ENCODE measurements around the gene BEST3.

BEST3 gene

GRCh38 chr12:69662764-69663163, 36.3 kb downstream of the BEST3 start:
- Histone ChIP-seq H3K4me3 (ENCODE audit: low read length) (no peak overlapping the region), H3K4me1 (ENCODE audit: control insufficient read depth, insufficient read depth, low read length) (peaks cover 4% of the 10 kb centered on the region)
- DNase-seq (ENCODE audit: low read depth) = no peak

GRCh38 chr12:69661386-69661785, 37.7 kb downstream of the BEST3 start:
- Histone ChIP-seq H3K36me3 (ENCODE audit: control insufficient read depth, insufficient read depth, low read length, severe bottlenecking) (no peaks in the 10 kb centered on the region), H3K9me3 (ENCODE audit: control insufficient read depth, low read length) (no peaks in the 10 kb centered on the region), H3K27me3 (replicated peaks; ENCODE audit: control insufficient read depth, insufficient read depth, low read length) (no peaks in the 10 kb centered on the region), H3K9ac (ENCODE audit: low read length) (no peak overlapping the region), H3K4me3 (ENCODE audit: low read length) (no peak overlapping the region), H3K4me1 (ENCODE audit: control insufficient read depth, insufficient read depth, low read length) (peaks cover 9% of the 10 kb centered on the region)
- no peak for DNase-seq (ENCODE audit: low read depth)

More at GRCh38 chr12:69662764-69663163, 36.3 kb downstream of the BEST3 start:
- no peaks in the 10 kb centered on the region for H3K9me3 ChIP-seq (ENCODE audit: control insufficient read depth, low read length)
- H3K36me3 ChIP-seq (ENCODE audit: control insufficient read depth, insufficient read depth, low read length, severe bottlenecking) = no peaks in the 10 kb centered on the region
- H3K9ac ChIP-seq (ENCODE audit: low read length) = no peak overlapping the region
- no peaks in the 10 kb centered on the region for H3K27me3 ChIP-seq (replicated peaks; ENCODE audit: control insufficient read depth, insufficient read depth, low read length)

- no peak for DNase-seq (ENCODE audit: low read depth)
- H3K9ac ChIP-seq (ENCODE audit: low read length) = no peak overlapping the region
- no peaks in the 10 kb centered on the region for H3K9me3 ChIP-seq (ENCODE audit: control insufficient read depth, low read length)
- peaks cover 20% of the 10 kb centered on the region for H3K4me1 ChIP-seq (ENCODE audit: control insufficient read depth, insufficient read depth, low read length)
- H3K27me3 ChIP-seq (replicated peaks; ENCODE audit: control insufficient read depth, insufficient read depth, low read length) = no peaks in the 10 kb centered on the region
- no peaks in the 10 kb centered on the region for H3K36me3 ChIP-seq (ENCODE audit: control insufficient read depth, insufficient read depth, low read length, severe bottlenecking)
- no peak overlapping the region for H3K4me3 ChIP-seq (ENCODE audit: low read length)
Measured at GRCh38 chr12:69660164-69660863, 38.8 kb downstream of the BEST3 start.

- Histone ChIP-seq H3K9me3 (ENCODE audit: control insufficient read depth, low read length) (no peaks in the 10 kb centered on the region), H3K36me3 (ENCODE audit: control insufficient read depth, insufficient read depth, low read length, severe bottlenecking) (no peaks in the 10 kb centered on the region), H3K9ac (ENCODE audit: low read length) (no peak overlapping the region), H3K4me3 (ENCODE audit: low read length) (no peak overlapping the region), H3K4me1 (ENCODE audit: control insufficient read depth, insufficient read depth, low read length) (peaks cover 28% of the 10 kb centered on the region), H3K27me3 (replicated peaks; ENCODE audit: control insufficient read depth, insufficient read depth, low read length) (no peaks in the 10 kb centered on the region)
- no peak for DNase-seq (ENCODE audit: low read depth)
Measured at GRCh38 chr12:69658203-69658602, 40.9 kb downstream of the BEST3 start.

GRCh38 chr12:69657376-69658137, 41.5 kb downstream of the BEST3 start:
- Histone ChIP-seq H3K36me3 (ENCODE audit: control insufficient read depth, insufficient read depth, low read length, severe bottlenecking) (no peaks in the 10 kb centered on the region), H3K4me1 (ENCODE audit: control insufficient read depth, insufficient read depth, low read length) (peaks cover 28% of the 10 kb centered on the region), H3K4me3 (ENCODE audit: low read length) (no peak overlapping the region), H3K9me3 (ENCODE audit: control insufficient read depth, low read length) (no peaks in the 10 kb centered on the region), H3K9ac (ENCODE audit: low read length) (no peak overlapping the region), H3K27me3 (replicated peaks; ENCODE audit: control insufficient read depth, insufficient read depth, low read length) (no peaks in the 10 kb centered on the region)
- no peak for DNase-seq (ENCODE audit: low read depth)

GRCh38 chr12:69655616-69656340, 43.3 kb downstream of the BEST3 start:
- no peaks in the 10 kb centered on the region for H3K36me3 ChIP-seq (ENCODE audit: control insufficient read depth, insufficient read depth, low read length, severe bottlenecking)
- H3K27me3 ChIP-seq (replicated peaks; ENCODE audit: control insufficient read depth, insufficient read depth, low read length) = no peaks in the 10 kb centered on the region
- peak; percentile 89 for DNase-seq (ENCODE audit: low read depth)
- H3K9ac ChIP-seq (ENCODE audit: low read length) = no peak overlapping the region
- H3K4me1 ChIP-seq (ENCODE audit: control insufficient read depth, insufficient read depth, low read length) = peaks cover 28% of the 10 kb centered on the region
- H3K9me3 ChIP-seq (ENCODE audit: control insufficient read depth, low read length) = no peaks in the 10 kb centered on the region
- H3K4me3 ChIP-seq (ENCODE audit: low read length) = peak overlapping the region; percentile 18

GRCh38 chr12:69653703-69654102, 45.4 kb downstream of the BEST3 start:
- peak; percentile 38 for DNase-seq (ENCODE audit: low read depth)
- no peak overlapping the region for H3K4me3 ChIP-seq (ENCODE audit: low read length)
- H3K9ac ChIP-seq (ENCODE audit: low read length) = no peak overlapping the region
- no peaks in the 10 kb centered on the region for H3K9me3 ChIP-seq (ENCODE audit: control insufficient read depth, low read length)
- H3K36me3 ChIP-seq (ENCODE audit: control insufficient read depth, insufficient read depth, low read length, severe bottlenecking) = no peaks in the 10 kb centered on the region
- peaks cover 31% of the 10 kb centered on the region for H3K4me1 ChIP-seq (ENCODE audit: control insufficient read depth, insufficient read depth, low read length)
- no peaks in the 10 kb centered on the region for H3K27me3 ChIP-seq (replicated peaks; ENCODE audit: control insufficient read depth, insufficient read depth, low read length)

GRCh38 chr12:69651922-69652321, 47.2 kb downstream of the BEST3 start:
- H3K9me3 ChIP-seq (ENCODE audit: control insufficient read depth, low read length) = no peaks in the 10 kb centered on the region
- H3K27me3 ChIP-seq (replicated peaks; ENCODE audit: control insufficient read depth, insufficient read depth, low read length) = no peaks in the 10 kb centered on the region
- H3K36me3 ChIP-seq (ENCODE audit: control insufficient read depth, insufficient read depth, low read length, severe bottlenecking) = no peaks in the 10 kb centered on the region
- DNase-seq (ENCODE audit: low read depth) = no peak
- H3K4me1 ChIP-seq (ENCODE audit: control insufficient read depth, insufficient read depth, low read length) = peaks cover 32% of the 10 kb centered on the region
- no peak overlapping the region for H3K4me3 ChIP-seq (ENCODE audit: low read length)
- H3K9ac ChIP-seq (ENCODE audit: low read length) = no peak overlapping the region

GRCh38 chr12:69649529-69649928, 49.6 kb downstream of the BEST3 start:
- no peaks in the 10 kb centered on the region for H3K27me3 ChIP-seq (replicated peaks; ENCODE audit: control insufficient read depth, insufficient read depth, low read length)
- H3K4me3 ChIP-seq (ENCODE audit: low read length) = no peak overlapping the region
- peaks cover 25% of the 10 kb centered on the region for H3K4me1 ChIP-seq (ENCODE audit: control insufficient read depth, insufficient read depth, low read length)
- DNase-seq (ENCODE audit: low read depth) = no peak
- no peaks in the 10 kb centered on the region for H3K9me3 ChIP-seq (ENCODE audit: control insufficient read depth, low read length)
- no peak overlapping the region for H3K9ac ChIP-seq (ENCODE audit: low read length)
- no peaks in the 10 kb centered on the region for H3K36me3 ChIP-seq (ENCODE audit: control insufficient read depth, insufficient read depth, low read length, severe bottlenecking)

- DNase-seq (ENCODE audit: low read depth) = peak; percentile 86
- no peak overlapping the region for H3K9ac ChIP-seq (ENCODE audit: low read length)
Measured at GRCh38 chr12:69648476-69648875, 50.6 kb downstream of the BEST3 start.

GRCh38 chr12:69647178-69647577, 51.9 kb downstream of the BEST3 start:
- H3K9ac ChIP-seq (ENCODE audit: low read length) = no peak overlapping the region
- no peak for DNase-seq (ENCODE audit: low read depth)
- no peaks in the 10 kb centered on the region for H3K27me3 ChIP-seq (replicated peaks; ENCODE audit: control insufficient read depth, insufficient read depth, low read length)
- no peak overlapping the region for H3K4me3 ChIP-seq (ENCODE audit: low read length)
- no peaks in the 10 kb centered on the region for H3K36me3 ChIP-seq (ENCODE audit: control insufficient read depth, insufficient read depth, low read length, severe bottlenecking)
- peaks cover 21% of the 10 kb centered on the region for H3K4me1 ChIP-seq (ENCODE audit: control insufficient read depth, insufficient read depth, low read length)
- H3K9me3 ChIP-seq (ENCODE audit: control insufficient read depth, low read length) = no peaks in the 10 kb centered on the region

More at GRCh38 chr12:69648476-69648875, 50.6 kb downstream of the BEST3 start:
- Histone ChIP-seq H3K4me1 (ENCODE audit: control insufficient read depth, insufficient read depth, low read length) (peaks cover 21% of the 10 kb centered on the region), H3K4me3 (ENCODE audit: low read length) (no peak overlapping the region), H3K36me3 (ENCODE audit: control insufficient read depth, insufficient read depth, low read length, severe bottlenecking) (no peaks in the 10 kb centered on the region), H3K9me3 (ENCODE audit: control insufficient read depth, low read length) (no peaks in the 10 kb centered on the region), H3K27me3 (replicated peaks; ENCODE audit: control insufficient read depth, insufficient read depth, low read length) (no peaks in the 10 kb centered on the region)

Data from adipocyte (in vitro differentiated cells).